CD4-positive, alpha-beta T cell (primary cell): ENCODE results near the gene SGF29. TPM values are rescaled to one million over a fixed set of nuclear protein-coding genes. Genes with fewer than 3 reads are reported as not detected.

Source experiments
- ATAC-seq: fragments of 200-7000 bp; cut with Tn5 transposase; one replicate; pipeline ENCODE4 v1.10.0; 2022; ENCODE audit warnings: mild to moderate bottlenecking; ENCODE audit not compliant: poor library complexity
- CTCF ChIA-PET: fragments of 350-600 bp; sonication (Branson Sonifier 250); formaldehyde crosslinking; loops from one replicate; lab custom pipeline; 2021; ENCODE audit warnings: antibody characterized with exemption, inconsistent platforms; lab: Charles Lee
- POLR2A ChIA-PET: fragments of 350-600 bp; sonication (Branson Sonifier 250); formaldehyde crosslinking; loops from one replicate; lab custom pipeline; 2021; ENCODE audit warnings: antibody characterized with exemption, inconsistent platforms; lab: Charles Lee
- DNase-seq, 14 experiments: peaks; one replicate each; pipeline ENCODE4 v3.0.0-alpha.2; 2013 to 2020; ENCODE audit warnings: mixed read lengths in 2 of 14
- H3K27ac ChIP-seq, 2 donors: one replicate each; pipeline versions ENCODE4 v1.5.1 to v1.7.0; 2013; ENCODE audit warnings: low read length in 2 of 2, low read depth in 1 of 2, mild to moderate bottlenecking in 1 of 2
- H3K27me3 ChIP-seq, 2 experiments: 1 replicate in 1 of 2; 2 replicates in 1 of 2; pipeline versions ENCODE4 v1.6.1 to v1.7.0; 2013; ENCODE audit warnings: low read length in 2 of 2, control low read depth in 1 of 2, mild to moderate bottlenecking in 1 of 2, moderate library complexity in 1 of 2; ENCODE audit not compliant: insufficient read depth in 2 of 2, control insufficient read depth in 1 of 2
- H3K36me3 ChIP-seq: one replicate; pipeline ENCODE4 v1.6.1; 2013; ENCODE audit warnings: low read length, control low read depth; ENCODE audit not compliant: insufficient read depth
- H3K4me1 ChIP-seq: one replicate; pipeline ENCODE4 v1.6.1; 2013; ENCODE audit warnings: low read length, control low read depth; ENCODE audit not compliant: insufficient read depth
- H3K4me3 ChIP-seq: one replicate; pipeline ENCODE4 v1.5.1; 2013; ENCODE audit warnings: mild to moderate bottlenecking, low read length, moderate library complexity
- H3K9me3 ChIP-seq, 2 experiments: 1 replicate in 1 of 2; 2 replicates in 1 of 2; pipeline versions ENCODE4 v1.6.1 to v1.7.0; 2013; ENCODE audit warnings: low read length in 2 of 2, mild to moderate bottlenecking in 2 of 2, control low read depth in 1 of 2, moderate library complexity in 1 of 2; ENCODE audit not compliant: control insufficient read depth in 1 of 2, insufficient read depth in 1 of 2
- H3K27ac Mint-ChIP-seq: one replicate; pipeline ENCODE4 v1.8.0; 2020; ENCODE audit warnings: mixed read lengths
- H3K27me3 Mint-ChIP-seq: one replicate; pipeline ENCODE4 v1.8.0; 2021; ENCODE audit warnings: mixed read lengths
- H3K36me3 Mint-ChIP-seq: one replicate; pipeline ENCODE4 v1.8.0; 2021; ENCODE audit warnings: low read depth, mixed read lengths
- H3K4me1 Mint-ChIP-seq: one replicate; pipeline ENCODE4 v1.8.0; 2021; ENCODE audit warnings: low read depth, mixed read lengths
- H3K4me3 Mint-ChIP-seq: one replicate; pipeline ENCODE4 v1.8.0; 2020; ENCODE audit warnings: mild to moderate bottlenecking, mixed read lengths
- H3K9me3 Mint-ChIP-seq: one replicate; pipeline ENCODE4 v1.8.0; 2020; ENCODE audit warnings: mixed read lengths
- CTCF ChIP-seq: fragments of 200-600 bp; IDR thresholded peaks from one replicate; pipeline ENCODE4 v1.8.0; 2022; ENCODE audit warnings: antibody characterized with exemption, mild to moderate bottlenecking
- intact Hi-C, 2 experiments: fragments of 100-400 bp; cut with DNase I in 1 of 2; cut with micrococcal nuclease in 1 of 2; formaldehyde crosslinking; loops; one replicate each; pipeline versions ENCODE4 v1.15.1 to v1.9.0; 2023 to 2025; cut with DNase I, micrococcal nuclease
- total RNA-seq, 174 experiments: library from RNA in 2 of 174; stranded (reverse) in 2 of 174; gene quantifications; one replicate each; pipeline ENCODE4 v1.2.3 and lab custom pipeline; 2021 to 2026

Gene SGF29
- total RNA-seq, 2 experiments from 2014 or later, result 38.9 to 40.3 TPM

- CTCF ChIA-PET, result interaction anchor here (1.0 kb wide), 1 partner anchor 15 kb away, joined by 7 read pairs; no protein-coding TSS in a partner anchor
- POLR2A ChIA-PET, result no interaction called here
- H3K4me3 Mint-ChIP-seq, result no peak overlapping the region
- Histone ChIP-seq H3K4me1 (peaks cover 14% of the 10 kb centered on the region), H3K27ac (no peak overlapping the region), H3K36me3 (peaks cover 14% of the 10 kb centered on the region), H3K9me3 (peaks cover 6 to 9% of the 10 kb centered on the region in 2 experiments), H3K4me3 (no peak overlapping the region), H3K27me3 (no peaks in the 10 kb centered on the region)
- ATAC-seq (no peak), DNase-seq (no peak)
- no peaks in the 10 kb centered on the region for H3K9me3 Mint-ChIP-seq
- H3K27me3 Mint-ChIP-seq, result no peaks in the 10 kb centered on the region
- peaks cover 41% of the 10 kb centered on the region for H3K4me1 Mint-ChIP-seq
- intact Hi-C loops, result no loop called here
- H3K27ac Mint-ChIP-seq, result peak overlapping the region; percentile 7
- peaks cover 61% of the 10 kb centered on the region for H3K36me3 Mint-ChIP-seq
- no peak for TF ChIP-seq CTCF
Measured at GRCh38 chr16:28569021-28569420, 15.3 kb downstream of the SGF29 start.

- Mint-ChIP-seq H3K36me3 (peaks cover 53% of the 10 kb centered on the region), H3K27me3 (no peaks in the 10 kb centered on the region), H3K4me1 (peaks cover 48% of the 10 kb centered on the region), H3K4me3 (no peak overlapping the region), H3K9me3 (no peaks in the 10 kb centered on the region), H3K27ac (peak overlapping the region; percentile 7)
- ATAC-seq, result no peak
- intact Hi-C loops, result loop anchor here in 1 of 2 experiments (10.0 kb wide), 1 partner anchor 65 kb away; the partner anchor contains the start of gene NPIPB8
- POLR2A ChIA-PET, result no interaction called here
- DNase-seq, result no peak
- H3K36me3 ChIP-seq, result peaks cover 14% of the 10 kb centered on the region
- H3K27me3 ChIP-seq, result no peaks in the 10 kb centered on the region
- H3K4me3 ChIP-seq, result no peak overlapping the region
- no peak overlapping the region for H3K27ac ChIP-seq
- peaks cover 6 to 9% of the 10 kb centered on the region in 2 experiments for H3K9me3 ChIP-seq
- CTCF ChIA-PET, result no interaction called here
- H3K4me1 ChIP-seq, result peaks cover 13% of the 10 kb centered on the region
- no peak for TF ChIP-seq CTCF
Measured at GRCh38 chr16:28569968-28570752, 16.4 kb downstream of the SGF29 start.

- DNase-seq (no peak), ATAC-seq (no peak)
- Mint-ChIP-seq H3K4me3 (no peak overlapping the region), H3K27me3 (no peaks in the 10 kb centered on the region), H3K27ac (peak overlapping the region; percentile 42), H3K36me3 (peaks cover 36% of the 10 kb centered on the region), H3K9me3 (no peaks in the 10 kb centered on the region), H3K4me1 (peaks cover 48% of the 10 kb centered on the region)
- CTCF ChIA-PET, result no interaction called here
- no peak for TF ChIP-seq CTCF
- POLR2A ChIA-PET, result interaction anchor here (1.7 kb wide), 1 partner anchor 38 kb away, joined by 4 read pairs; no protein-coding TSS in a partner anchor
- Histone ChIP-seq H3K27ac (no peak overlapping the region), H3K27me3 (no peaks in the 10 kb centered on the region), H3K9me3 (no peaks in the 10 kb centered on the region), H3K4me1 (peaks cover 10% of the 10 kb centered on the region), H3K4me3 (no peak overlapping the region), H3K36me3 (peaks cover 9% of the 10 kb centered on the region)
- intact Hi-C loops, result loop anchor here in 1 of 2 experiments (10.0 kb wide), 1 partner anchor 62 kb away; the partner anchor contains the start of gene NPIPB8
Measured at GRCh38 chr16:28572696-28573510, 19.2 kb downstream of the SGF29 start.
